Measurements from ENCODE around the gene WIPF3. TPM values are rescaled to one million over a fixed set of nuclear protein-coding genes. Genes with fewer than 3 reads are reported as not detected.

Gene WIPF3, protein sequence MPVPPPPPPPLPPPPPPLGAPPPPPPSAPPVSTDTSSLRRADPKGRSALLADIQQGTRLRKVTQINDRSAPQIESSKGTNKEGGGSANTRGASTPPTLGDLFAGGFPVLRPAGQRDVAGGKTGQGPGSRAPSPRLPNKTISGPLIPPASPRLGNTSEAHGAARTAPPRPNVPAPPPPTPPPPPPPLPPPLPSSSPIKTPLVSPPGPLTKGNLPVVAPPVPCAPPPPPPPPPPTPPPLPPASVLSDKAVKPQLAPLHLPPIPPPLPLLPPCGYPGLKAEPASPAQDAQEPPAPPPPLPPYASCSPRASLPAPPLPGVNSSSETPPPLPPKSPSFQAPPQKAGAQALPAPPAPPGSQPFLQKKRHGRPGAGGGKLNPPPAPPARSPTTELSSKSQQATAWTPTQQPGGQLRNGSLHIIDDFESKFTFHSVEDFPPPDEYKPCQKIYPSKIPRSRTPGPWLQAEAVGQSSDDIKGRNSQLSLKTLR
- 1 to 10 TPM; 5.2 to 7.2 TPM for total RNA-seq
- polyA plus RNA-seq (2013, experiment 1 of 2): 5.9 TPM
- 5.3 TPM for polyA plus RNA-seq (2013, experiment 2 of 2)
- long read RNA-seq, experiment 1, partial matches to known transcripts: 1 of 5 reads
- long read RNA-seq, experiment 1, other reads (novel, unspliced or antisense): 4 of 5 reads
- long read RNA-seq, experiment 2, partial matches to known transcripts: 0 of 3 reads
- long read RNA-seq, experiment 2, other reads (novel, unspliced or antisense): 3 of 3 reads
- long read RNA-seq, experiment 3, partial matches to known transcripts: 1 of 2 reads
- long read RNA-seq, experiment 3, other reads (novel, unspliced or antisense): 1 of 2 reads
- long read RNA-seq, experiment 4: 0 reads

DNA sequence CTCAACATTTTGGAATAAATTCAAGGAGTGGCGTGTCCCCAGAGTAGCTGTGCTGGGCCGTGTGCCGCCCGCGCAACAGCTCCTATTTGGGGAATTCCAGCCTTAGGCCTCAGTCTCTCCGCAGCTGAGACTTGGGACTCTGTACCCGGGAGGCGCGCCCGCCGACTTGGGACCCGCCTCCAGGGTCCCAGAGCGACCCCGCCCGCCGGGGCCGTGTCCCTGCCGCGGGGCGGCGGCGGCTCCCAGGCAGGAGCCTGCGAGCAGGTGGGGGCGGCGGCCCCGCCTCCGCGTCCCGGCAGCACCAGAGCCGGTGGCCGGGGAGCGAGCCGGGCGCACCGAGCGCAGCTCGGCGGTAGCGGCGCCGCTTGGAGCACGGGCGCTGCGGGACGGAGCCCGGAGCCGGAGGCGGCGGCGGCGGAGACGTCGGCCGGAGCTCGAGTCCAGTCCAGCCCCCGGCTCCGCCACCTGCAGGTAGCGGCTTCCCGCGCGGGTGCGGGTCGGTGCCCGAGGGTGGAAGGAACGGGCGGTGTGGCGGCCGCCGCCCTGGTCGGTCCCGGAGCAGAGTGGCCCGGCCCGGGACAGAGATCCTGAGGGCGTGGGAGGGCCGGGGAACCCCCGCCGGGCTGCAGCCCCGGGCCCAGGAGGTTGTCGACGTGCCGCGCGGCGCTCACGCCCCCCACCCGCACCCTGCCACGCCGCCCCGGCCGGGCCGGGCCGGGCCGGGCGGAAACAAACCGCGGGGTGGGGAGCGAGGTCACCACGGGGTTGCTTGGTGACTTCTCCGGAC, at the start of gene WIPF3:
Gene WIPF3 (plus strand): TSS at position 301 of the 787 bp plus-strand sequence. CDS start 28,217 bp downstream, outside the sequence.
- Histone ChIP-seq H3K9ac (ENCODE audit: extremely low read depth, low read length, poor library complexity, severe bottlenecking) (no peak within 1 kb of the TSS), H3K36me3 (ENCODE audit: control insufficient read depth, insufficient read depth, low read length) (no peaks in the 10 kb centered on the region), H3K27me3 (ENCODE audit: control insufficient read depth, insufficient read depth, low read length, poor library complexity, severe bottlenecking) (peaks cover 22% of the 10 kb centered on the region), H3K27ac (ENCODE audit: low read depth, low read length) (no peak within 1 kb of the TSS), H3K9me3 (ENCODE audit: control insufficient read depth, low read length) (no peaks in the 10 kb centered on the region), H3K4me1 (ENCODE audit: control insufficient read depth, insufficient read depth, low read length) (no peaks in the 10 kb centered on the region), H3K4me3 (ENCODE audit: low read length) (peak within 1 kb of the TSS; percentile 81)
- TF ChIP-seq, protein P1, sequence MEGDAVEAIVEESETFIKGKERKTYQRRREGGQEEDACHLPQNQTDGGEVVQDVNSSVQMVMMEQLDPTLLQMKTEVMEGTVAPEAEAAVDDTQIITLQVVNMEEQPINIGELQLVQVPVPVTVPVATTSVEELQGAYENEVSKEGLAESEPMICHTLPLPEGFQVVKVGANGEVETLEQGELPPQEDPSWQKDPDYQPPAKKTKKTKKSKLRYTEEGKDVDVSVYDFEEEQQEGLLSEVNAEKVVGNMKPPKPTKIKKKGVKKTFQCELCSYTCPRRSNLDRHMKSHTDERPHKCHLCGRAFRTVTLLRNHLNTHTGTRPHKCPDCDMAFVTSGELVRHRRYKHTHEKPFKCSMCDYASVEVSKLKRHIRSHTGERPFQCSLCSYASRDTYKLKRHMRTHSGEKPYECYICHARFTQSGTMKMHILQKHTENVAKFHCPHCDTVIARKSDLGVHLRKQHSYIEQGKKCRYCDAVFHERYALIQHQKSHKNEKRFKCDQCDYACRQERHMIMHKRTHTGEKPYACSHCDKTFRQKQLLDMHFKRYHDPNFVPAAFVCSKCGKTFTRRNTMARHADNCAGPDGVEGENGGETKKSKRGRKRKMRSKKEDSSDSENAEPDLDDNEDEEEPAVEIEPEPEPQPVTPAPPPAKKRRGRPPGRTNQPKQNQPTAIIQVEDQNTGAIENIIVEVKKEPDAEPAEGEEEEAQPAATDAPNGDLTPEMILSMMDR (conservative IDR thresholded peaks at IDR 0.05): peak; percentile 36
- Mint-ChIP-seq H3K27me3 (ENCODE audit: insufficient read depth) (peaks cover 30% of the 10 kb centered on the region), H3K27ac (no peak within 1 kb of the TSS), H3K4me1 (peaks cover 15% of the 10 kb centered on the region), H3K36me3 (ENCODE audit: low read depth) (no peaks in the 10 kb centered on the region), H3K4me3 (peak within 1 kb of the TSS; percentile 70), H3K9me3 (no peaks in the 10 kb centered on the region)
- peak; percentile 86 for DNase-seq
- 1 to 4% methylated on average over 17 to 99 of the region's 99 CpGs for WGBS, 2 experiments (ENCODE audit: insufficient coverage in 1 of 2, insufficient read length in 1 of 2)

DNA sequence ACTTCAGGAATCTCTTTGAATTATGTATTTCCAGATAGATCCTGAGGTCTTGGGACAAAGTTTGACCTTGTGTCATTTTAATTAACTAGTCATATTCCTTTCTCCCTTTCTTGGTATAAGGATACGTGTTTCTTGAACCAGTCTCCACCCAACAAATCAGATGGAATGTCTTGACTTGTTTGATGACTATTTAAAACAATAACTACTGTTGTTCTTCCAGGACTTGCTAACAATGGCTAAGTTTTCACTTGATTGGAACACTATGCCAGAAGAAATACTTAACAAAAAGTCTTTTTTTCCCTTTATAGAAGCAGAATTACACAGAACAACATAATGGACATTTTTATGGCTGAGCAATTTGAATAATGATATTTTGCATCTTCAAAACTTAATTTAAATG, 43.0 kb upstream of the WIPF3 start:
- Mint-ChIP-seq H3K27me3 (ENCODE audit: insufficient read depth) (no peaks in the 10 kb centered on the region), H3K36me3 (ENCODE audit: low read depth) (no peaks in the 10 kb centered on the region), H3K4me3 (no peak overlapping the region), H3K27ac (no peak overlapping the region), H3K9me3 (no peaks in the 10 kb centered on the region), H3K4me1 (peaks cover 7% of the 10 kb centered on the region)
- no peak for DNase-seq
- TF ChIP-seq, protein P1 (conservative IDR thresholded peaks at IDR 0.05): no peak
- H3K27ac ChIP-seq (ENCODE audit: low read depth, low read length): no peak overlapping the region
- H3K4me1 ChIP-seq (ENCODE audit: control insufficient read depth, insufficient read depth, low read length): no peaks in the 10 kb centered on the region
- no peaks in the 10 kb centered on the region for H3K9me3 ChIP-seq (ENCODE audit: control insufficient read depth, low read length)
- no peak overlapping the region for H3K4me3 ChIP-seq (ENCODE audit: low read length)
- H3K36me3 ChIP-seq (ENCODE audit: control insufficient read depth, insufficient read depth, low read length): no peaks in the 10 kb centered on the region
- H3K27me3 ChIP-seq (ENCODE audit: control insufficient read depth, insufficient read depth, low read length, poor library complexity, severe bottlenecking): no peaks in the 10 kb centered on the region
- 90% methylated on average over 1 of the region's 1 CpG; no CpG with 5 or more reads in 1 of the 2 experiments for WGBS, 2 experiments (ENCODE audit: insufficient coverage in 1 of 2, insufficient read length in 1 of 2)
- no peak overlapping the region for H3K9ac ChIP-seq (ENCODE audit: extremely low read depth, low read length, poor library complexity, severe bottlenecking)

DNA sequence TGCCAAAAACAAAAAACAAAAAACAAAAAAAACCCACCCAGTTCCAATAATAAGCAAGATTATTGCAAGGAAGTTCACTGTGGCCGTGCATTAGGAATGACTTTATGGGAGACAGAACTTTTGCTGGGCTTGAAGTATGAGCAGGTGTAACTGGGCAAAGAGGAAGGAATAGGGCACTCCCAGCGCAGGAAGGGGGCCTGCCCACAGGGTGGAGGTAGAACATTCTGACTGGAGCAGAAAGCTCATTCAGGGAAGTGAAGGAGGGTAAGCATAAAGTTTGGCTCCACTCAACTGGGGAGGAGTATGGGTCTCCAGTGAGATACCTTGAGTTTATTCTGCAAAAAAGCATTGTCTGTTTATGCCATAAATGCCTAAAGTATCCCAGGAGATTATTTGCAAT, 42.1 kb upstream of the WIPF3 start:
- no peaks in the 10 kb centered on the region for H3K27me3 ChIP-seq (ENCODE audit: control insufficient read depth, insufficient read depth, low read length, poor library complexity, severe bottlenecking)
- H3K9ac ChIP-seq (ENCODE audit: extremely low read depth, low read length, poor library complexity, severe bottlenecking): no peak overlapping the region
- 38 to 54% methylated on average over 1 to 2 of the region's 2 CpGs for WGBS, 2 experiments (ENCODE audit: insufficient coverage in 1 of 2, insufficient read length in 1 of 2)
- H3K36me3 Mint-ChIP-seq (ENCODE audit: low read depth): no peaks in the 10 kb centered on the region
- no peak overlapping the region for H3K27ac ChIP-seq (ENCODE audit: low read depth, low read length)
- H3K9me3 ChIP-seq (ENCODE audit: control insufficient read depth, low read length): no peaks in the 10 kb centered on the region
- no peaks in the 10 kb centered on the region for H3K9me3 Mint-ChIP-seq
- H3K4me1 Mint-ChIP-seq: peaks cover 7% of the 10 kb centered on the region
- no peak overlapping the region for H3K4me3 ChIP-seq (ENCODE audit: low read length)
- H3K27ac Mint-ChIP-seq: no peak overlapping the region
- H3K36me3 ChIP-seq (ENCODE audit: control insufficient read depth, insufficient read depth, low read length): no peaks in the 10 kb centered on the region
- H3K4me3 Mint-ChIP-seq: no peak overlapping the region
- no peaks in the 10 kb centered on the region for H3K27me3 Mint-ChIP-seq (ENCODE audit: insufficient read depth)
- TF ChIP-seq, protein P1 (conservative IDR thresholded peaks at IDR 0.05): peak; percentile 81
- peak; percentile 85 for DNase-seq
- no peaks in the 10 kb centered on the region for H3K4me1 ChIP-seq (ENCODE audit: control insufficient read depth, insufficient read depth, low read length)

Data from endodermal cell (in vitro differentiated cells).